Large intestine (tissue), 3 donors: ENCODE data around the gene LRRC66. TPM values are rescaled to one million over a fixed set of nuclear protein-coding genes. Genes with fewer than 3 reads are reported as not detected.

Experiments
- DNase-seq, 2 donors: peaks; one replicate each; pipeline versions ENCODE4 v3.0.0 to v3.0.0-alpha.2; 2013
- H3K27ac ChIP-seq: one replicate; pipeline ENCODE4 v1.5.1; 2013; ENCODE audit warnings: low read length
- H3K27me3 ChIP-seq: 2 replicates; pipeline ENCODE4 v1.6.1; 2013; ENCODE audit warnings: low read length; ENCODE audit not compliant: control insufficient read depth, insufficient read depth
- H3K36me3 ChIP-seq: 2 replicates; pipeline ENCODE4 v1.6.1; 2013; ENCODE audit warnings: low read length; ENCODE audit not compliant: control insufficient read depth, insufficient read depth
- H3K4me1 ChIP-seq: one replicate; pipeline ENCODE4 v1.6.1; 2013; ENCODE audit warnings: low read length; ENCODE audit not compliant: control insufficient read depth, insufficient read depth
- H3K4me3 ChIP-seq: one replicate; pipeline ENCODE4 v1.5.1; 2013; ENCODE audit warnings: low read length
- H3K9me3 ChIP-seq: one replicate; pipeline ENCODE4 v1.6.1; 2013; ENCODE audit warnings: mild to moderate bottlenecking, low read depth, low read length, moderate library complexity; ENCODE audit not compliant: control insufficient read depth
- WGBS: methylation state at CpG from one replicate; pipeline ENCODE4 v1.1.5; 2013; ENCODE audit warnings: low lambda C conversion rate; ENCODE audit not compliant: insufficient coverage; 5-methylcytosine and 5-hydroxymethylcytosine counted together
- polyA plus RNA-seq: library from polyadenylated mRNA; unstranded; fragments of 120-200 nt; gene quantifications from one replicate; pipeline ENCODE4 v1.2.1, GENCODE V29; 2013

LRRC66 gene
- polyA plus RNA-seq, 1 donor = 7.8 TPM

- Histone ChIP-seq H3K36me3 (no peaks in the 10 kb centered on the region), H3K4me3 (no peak overlapping the region), H3K27ac (no peak overlapping the region), H3K4me1 (no peaks in the 10 kb centered on the region), H3K27me3 (peaks cover 10% of the 10 kb centered on the region), H3K9me3 (no peaks in the 10 kb centered on the region)
- DNase-seq = no peak
- WGBS = 100% methylated on average over 1 of the region's 1 CpG
These were observed 24.9 kb upstream of the LRRC66 start for GRCh38 chr4:52045028-52045427.

- no CpG with 5 or more reads among the region's 70 CpGs for WGBS
- Histone ChIP-seq H3K4me1 (peaks cover 14% of the 10 kb centered on the region), H3K9me3 (no peaks in the 10 kb centered on the region), H3K4me3 (peak within 1 kb of the TSS; percentile 83), H3K27ac (peak within 1 kb of the TSS; percentile 37), H3K36me3 (no peaks in the 10 kb centered on the region), H3K27me3 (peaks cover 5% of the 10 kb centered on the region)
- peak; percentile 51 to 71 for DNase-seq
These were observed 18.1 kb upstream of the LRRC66 start, which contains the start of gene SGCB for GRCh38 chr4:52038103-52038912. Gene SGCB (minus strand): TSS chr4:52038299. CDS start chr4:52038259, 40 bp downstream.

- peaks cover 5% of the 10 kb centered on the region for H3K27me3 ChIP-seq
- H3K4me3 ChIP-seq = peak overlapping the region; percentile 83
- H3K27ac ChIP-seq = peak overlapping the region; percentile 37
- DNase-seq = peak in 1 of 2 donors; percentile 52
- peaks cover 14% of the 10 kb centered on the region for H3K4me1 ChIP-seq
- H3K9me3 ChIP-seq = no peaks in the 10 kb centered on the region
- 0% methylated on average over 1 of the region's 25 CpGs for WGBS
- no peaks in the 10 kb centered on the region for H3K36me3 ChIP-seq
These were observed 17.5 kb upstream of the LRRC66 start for GRCh38 chr4:52037689-52038102.

GRCh38 chr4:52036886-52037530, 16.8 kb upstream of the LRRC66 start:
- H3K36me3 ChIP-seq = peaks cover under 1% of the 10 kb centered on the region
- H3K27me3 ChIP-seq = no peaks in the 10 kb centered on the region
- peak overlapping the region; percentile 83 for H3K4me3 ChIP-seq
- H3K4me1 ChIP-seq = peaks cover 14% of the 10 kb centered on the region
- H3K9me3 ChIP-seq = no peaks in the 10 kb centered on the region
- DNase-seq = peak in 1 of 2 donors; percentile 53
- H3K27ac ChIP-seq = peak overlapping the region; percentile 28
- WGBS = 20% methylated on average over 1 of the region's 7 CpGs

- Histone ChIP-seq H3K27ac (no peak overlapping the region), H3K4me3 (no peak overlapping the region), H3K36me3 (peaks cover 10% of the 10 kb centered on the region), H3K4me1 (peaks cover 14% of the 10 kb centered on the region), H3K9me3 (no peaks in the 10 kb centered on the region), H3K27me3 (no peaks in the 10 kb centered on the region)
- no peak for DNase-seq
- WGBS = no CpG with 5 or more reads among the region's 2 CpGs
These were observed 15.0 kb upstream of the LRRC66 start for GRCh38 chr4:52035190-52035589.

- Histone ChIP-seq H3K4me3 (no peak overlapping the region), H3K4me1 (peaks cover 14% of the 10 kb centered on the region), H3K27ac (no peak overlapping the region), H3K27me3 (no peaks in the 10 kb centered on the region), H3K36me3 (peaks cover 26% of the 10 kb centered on the region), H3K9me3 (no peaks in the 10 kb centered on the region)
- no peak for DNase-seq
- no CpG with 5 or more reads among the region's 1 CpG for WGBS
These were observed 11.8 kb upstream of the LRRC66 start for GRCh38 chr4:52032005-52032404.

GRCh38 chr4:52028970-52029369, 8.8 kb upstream of the LRRC66 start:
- Histone ChIP-seq H3K4me3 (no peak overlapping the region), H3K36me3 (peaks cover 34% of the 10 kb centered on the region), H3K4me1 (no peaks in the 10 kb centered on the region), H3K27me3 (no peaks in the 10 kb centered on the region), H3K27ac (no peak overlapping the region), H3K9me3 (no peaks in the 10 kb centered on the region)
- DNase-seq = no peak
- no CpG with 5 or more reads among the region's 1 CpG for WGBS

GRCh38 chr4:52017814-52018213, 2.3 kb downstream of the LRRC66 start:
- no CpG with 5 or more reads among the region's 1 CpG for WGBS
- Histone ChIP-seq H3K27ac (peak overlapping the region; percentile 82), H3K9me3 (no peaks in the 10 kb centered on the region), H3K4me3 (no peak overlapping the region), H3K27me3 (no peaks in the 10 kb centered on the region), H3K4me1 (peaks cover 28% of the 10 kb centered on the region), H3K36me3 (peaks cover 6% of the 10 kb centered on the region)
- peak; percentile 62 to 87 for DNase-seq

GRCh38 chr4:52016981-52017380, 3.2 kb downstream of the LRRC66 start:
- H3K27ac ChIP-seq = peak overlapping the region; percentile 82
- H3K36me3 ChIP-seq = no peaks in the 10 kb centered on the region
- peak; percentile 47 to 78 for DNase-seq
- peaks cover 32% of the 10 kb centered on the region for H3K4me1 ChIP-seq
- H3K9me3 ChIP-seq = no peaks in the 10 kb centered on the region
- 60% methylated on average over 1 of the region's 3 CpGs for WGBS
- peak overlapping the region; percentile 19 for H3K4me3 ChIP-seq
- H3K27me3 ChIP-seq = no peaks in the 10 kb centered on the region

GRCh38 chr4:52015366-52015765, 4.8 kb downstream of the LRRC66 start:
- DNase-seq = peak in 1 of 2 donors; percentile 55

More at GRCh38 chr4:52015366-52015765, 4.8 kb downstream of the LRRC66 start:
- 40% methylated on average over 1 of the region's 7 CpGs for WGBS
- Histone ChIP-seq H3K36me3 (no peaks in the 10 kb centered on the region), H3K4me1 (peaks cover 45% of the 10 kb centered on the region), H3K27me3 (no peaks in the 10 kb centered on the region), H3K4me3 (no peak overlapping the region), H3K9me3 (no peaks in the 10 kb centered on the region), H3K27ac (peak overlapping the region; percentile 82)
